Measurements from ENCODE around the gene ABCB8. TPM values are rescaled to one million over a fixed set of nuclear protein-coding genes. Genes with fewer than 3 reads are reported as not detected.

ABCB8 gene
- total and polyA plus RNA-seq, 8 donors = 20.5 to 52.1 (median 26.9) TPM

GRCh38 chr7:151045967-151046366 lies 17.7 kb downstream of the ABCB8 start:
- no peak for DNase-seq
- ATAC-seq = no peak
- no peak for TF ChIP-seq CTCF (IDR thresholded peaks at IDR 0.05)
- no peaks in the 10 kb centered on the region for H3K9me3 ChIP-seq
- H3K4me1 ChIP-seq = peaks cover 3 to 6% of the 10 kb centered on the region in 2 donors
- peaks cover 0 to 38% of the 10 kb centered on the region in 2 donors for H3K36me3 ChIP-seq
- peaks cover 0 to 15% of the 10 kb centered on the region in 2 donors for H3K27me3 ChIP-seq
- no peak overlapping the region for H3K27ac ChIP-seq
- no peak overlapping the region for H3K4me3 ChIP-seq
- intact Hi-C loops (cut with DNase I) = no loop called here

GRCh38 chr7:151046603-151047573 lies 18.6 kb downstream of the ABCB8 start:
- Histone ChIP-seq H3K27me3 (peaks cover 0 to 23% of the 10 kb centered on the region in 2 donors), H3K4me3 (no peak overlapping the region), H3K27ac (no peak overlapping the region), H3K36me3 (peaks cover 0 to 38% of the 10 kb centered on the region in 2 donors), H3K4me1 (peaks cover 3 to 13% of the 10 kb centered on the region in 2 donors), H3K9me3 (no peaks in the 10 kb centered on the region)
- DNase-seq (peak in 1 of 4 donors; percentile 63), ATAC-seq (peak; percentile 10)
- intact Hi-C loops (cut with DNase I) = no loop called here
- no peak for TF ChIP-seq CTCF (IDR thresholded peaks at IDR 0.05)

GRCh38 chr7:151047976-151048815 lies 19.9 kb downstream of the ABCB8 start, which contains the start of gene ASIC3:
TSS of gene ASIC3 (plus strand) at chr7:151048531. CDS start at chr7:151048886, 355 bp downstream.
- TF ChIP-seq CTCF (IDR thresholded peaks at IDR 0.05) = no peak
- Histone ChIP-seq H3K9me3 (no peaks in the 10 kb centered on the region), H3K27ac (no peak within 1 kb of the TSS), H3K36me3 (peaks cover 0 to 28% of the 10 kb centered on the region in 2 donors), H3K4me1 (peaks cover 3 to 15% of the 10 kb centered on the region in 2 donors), H3K4me3 (no peak within 1 kb of the TSS), H3K27me3 (peaks cover 0 to 23% of the 10 kb centered on the region in 2 donors)
- intact Hi-C loops (cut with DNase I) = no loop called here
- DNase-seq (no peak), ATAC-seq (no peak)

- H3K27ac ChIP-seq = no peak overlapping the region
- no peak for DNase-seq
Measured at GRCh38 chr7:151048911-151049463, 20.7 kb downstream of the ABCB8 start.

More at GRCh38 chr7:151048911-151049463, 20.7 kb downstream of the ABCB8 start:
- Histone ChIP-seq H3K4me3 (no peak overlapping the region), H3K36me3 (peaks cover 0 to 27% of the 10 kb centered on the region in 2 donors), H3K27me3 (peaks cover 0 to 23% of the 10 kb centered on the region in 2 donors), H3K9me3 (no peaks in the 10 kb centered on the region), H3K4me1 (peaks cover 3 to 21% of the 10 kb centered on the region in 2 donors)
- no peak for TF ChIP-seq CTCF (IDR thresholded peaks at IDR 0.05)
- ATAC-seq = no peak
- intact Hi-C loops (cut with DNase I) = no loop called here

Data from left lung (tissue), 10 donors.